HepG2 (cell line): ENCODE measurements around the gene BMP6. TPM values are rescaled to one million over a fixed set of nuclear protein-coding genes. Genes with fewer than 3 reads are reported as not detected.

Experiments
- ATAC-seq: fragments of 200-7000 bp; cut with Tn5 transposase; 3 replicates; pipeline ENCODE4 v1.9.1; 2020; ENCODE audit warnings: mild to moderate bottlenecking, moderate library complexity
- BruUV-seq: library from RNA; stranded (reverse); fragments of 400-500 nt; replicated peaks from 2 replicates; lab custom pipeline; 2021; lab: Mats Ljungman, UMichigan
- CTCF ChIA-PET: fragments of 300-600 bp; formaldehyde crosslinking; extraction: SDS; loops from one replicate; lab custom pipeline; 2021; ENCODE audit warnings: low total read pairs, inconsistent platforms, low intra/inter-chr PET ratio; lab: Yijun Ruan, JAX
- POLR2A ChIA-PET: fragments of 350-600 bp; sonication (Branson Sonifier 250); formaldehyde crosslinking; loops from one replicate; lab custom pipeline; 2020; ENCODE audit warnings: antibody characterized with exemption, inconsistent platforms; lab: Yijun Ruan, JAX
- DNase-seq: peaks from one replicate; pipeline ENCODE4 v3.0.0-alpha.2; 2015; ENCODE audit warnings: low spot score
- FAIRE-seq: peaks from 3 replicates; lab custom pipeline; 2011; peaks lifted over from hg19 to GRCh38; lab: Jason Lieb, UNC
- H2AFZ ChIP-seq: one replicate; pipeline ENCODE4 v1.6.1; 2011; ENCODE audit warnings: low read length, inconsistent platforms
- H3K27ac ChIP-seq: fragments of 300-600 bp; 3 replicates; pipeline ENCODE4 v1.8.0; 2011; ENCODE audit warnings: mixed run types, mild to moderate bottlenecking, mixed read lengths, low read length, inconsistent platforms; ENCODE audit not compliant: insufficient read depth; ENCODE audit errors: extremely low read length
- H3K27me3 ChIP-seq, 2 experiments: fragments of 200-600 bp in 1 of 2; 2 replicates in 1 of 2; 3 replicates in 1 of 2; pipeline versions ENCODE4 v1.6.0 to v1.8.0; 2011; ENCODE audit warnings: low read length in 2 of 2, mild to moderate bottlenecking in 2 of 2, moderate library complexity in 2 of 2, inconsistent platforms in 1 of 2; ENCODE audit not compliant: insufficient read depth in 2 of 2, control insufficient read depth in 1 of 2
- H3K36me3 ChIP-seq, 2 experiments: fragments of 200-600 bp in 1 of 2; replicated peaks in 1 of 2; 2 replicates in 1 of 2; 3 replicates in 1 of 2; pipeline versions ENCODE4 v1.5.1 to v1.8.0; 2011; ENCODE audit warnings: low read length in 2 of 2, inconsistent platforms in 1 of 2; ENCODE audit not compliant: insufficient read depth in 2 of 2, control insufficient read depth in 1 of 2
- H3K4me1 ChIP-seq: 2 replicates; pipeline ENCODE4 v1.5.1; 2012; ENCODE audit warnings: low read length, inconsistent platforms; ENCODE audit not compliant: insufficient read depth
- H3K4me2 ChIP-seq: 2 replicates; pipeline ENCODE4 v1.6.0; 2011; ENCODE audit warnings: low read depth, low read length, inconsistent platforms
- H3K4me3 ChIP-seq, 3 experiments: fragments of 200-600 bp in 1 of 3; sonication (generic), shearing (Covaris generic) in 1 of 3; replicated peaks in 1 of 3; 2 replicates each; pipeline ENCODE4 v1.5.1; 2011 to 2016; ENCODE audit warnings: low read length in 3 of 3, inconsistent platforms in 2 of 3, low read depth in 2 of 3, mild to moderate bottlenecking in 2 of 3, control low read depth in 1 of 3, mixed read lengths in 1 of 3; ENCODE audit not compliant: insufficient read depth in 1 of 3
- H3K79me2 ChIP-seq: one replicate; pipeline ENCODE4 v1.6.1; 2011; ENCODE audit warnings: low read length, inconsistent platforms; ENCODE audit not compliant: insufficient read depth
- H3K9ac ChIP-seq: 2 replicates; pipeline ENCODE4 v1.6.0; 2011; ENCODE audit warnings: mild to moderate bottlenecking, low read depth, low read length, inconsistent platforms; ENCODE audit not compliant: insufficient read depth
- H3K9me3 ChIP-seq: 2 replicates; pipeline ENCODE4 v1.5.1; 2012; ENCODE audit warnings: mild to moderate bottlenecking, low read length
- H4K20me1 ChIP-seq: 2 replicates; pipeline ENCODE4 v1.6.0; 2011; ENCODE audit warnings: inconsistent platforms, mild to moderate bottlenecking, low read length, moderate library complexity; ENCODE audit not compliant: insufficient read depth
- LRRFIP1 ChIP-seq: sonication (generic); formaldehyde crosslinking; conservative IDR thresholded peaks from 2 replicates; pipeline ENCODE4 v1.4.0; 2020; ENCODE audit warnings: missing genetic modification reagents
- POLR2A ChIP-seq, 2 experiments: IDR thresholded peaks; 2 replicates each; pipeline ENCODE4 v1.6.1; 2011; ENCODE audit warnings: low read depth in 2 of 2, low read length in 2 of 2, mild to moderate bottlenecking in 1 of 2, moderate library complexity in 1 of 2; ENCODE audit not compliant: insufficient read depth in 1 of 2
- RBFOX2 ChIP-seq: fragments of 200-400 bp; formaldehyde crosslinking; IDR thresholded peaks from 2 replicates; pipeline ENCODE4 v1.6.1; 2017; ENCODE audit warnings: low read depth, mild to moderate bottlenecking, low read length
- RBM22 ChIP-seq: fragments of 200-400 bp; formaldehyde crosslinking; optimal IDR thresholded peaks from 2 replicates; pipeline ENCODE3; 2017; ENCODE audit warnings: mild to moderate bottlenecking, low read length, moderate library complexity
- TOE1 ChIP-seq: sonication (generic); formaldehyde crosslinking; IDR thresholded peaks from 2 replicates; pipeline ENCODE4 v1.4.0; 2020; ENCODE audit warnings: mild to moderate bottlenecking, missing genetic modification reagents
- TSC22D2 ChIP-seq: sonication (generic); formaldehyde crosslinking; IDR thresholded peaks from 2 replicates; pipeline ENCODE4 v1.5.1; 2020; ENCODE audit warnings: missing genetic modification reagents, mild to moderate bottlenecking, borderline replicate concordance
- ZBTB38 ChIP-seq: sonication (generic); formaldehyde crosslinking; IDR thresholded peaks from 2 replicates; pipeline ENCODE4 v1.5.1; 2020; ENCODE audit warnings: mild to moderate bottlenecking, missing genetic modification reagents
- ZNF264 ChIP-seq: sonication (generic); formaldehyde crosslinking; IDR thresholded peaks from 2 replicates; pipeline ENCODE4 v1.4.0; 2020; ENCODE audit warnings: missing genetic modification reagents
- ZNF468 ChIP-seq: sonication (generic); formaldehyde crosslinking; IDR thresholded peaks from 2 replicates; pipeline ENCODE4 v1.8.0; 2022; ENCODE audit warnings: mild to moderate bottlenecking, moderate library complexity, missing genetic modification reagents
- ZNF615 ChIP-seq: sonication (generic); formaldehyde crosslinking; IDR thresholded peaks from 2 replicates; pipeline ENCODE4 v1.5.0; 2020; ENCODE audit warnings: mild to moderate bottlenecking, missing genetic modification reagents, borderline replicate concordance
- ZNF850 ChIP-seq: sonication (generic); formaldehyde crosslinking; conservative IDR thresholded peaks from 2 replicates; pipeline ENCODE4 v1.9.0; 2021; ENCODE audit warnings: mild to moderate bottlenecking, missing genetic modification reagents
- WGBS: methylation state at CpG from one replicate; pipeline ENCODE4 v1.1.6; 2017; ENCODE audit warnings: low lambda C conversion rate; 5-methylcytosine and 5-hydroxymethylcytosine counted together
- in situ Hi-C: cut with HindIII; loops from 2 replicates; pipeline ENCODE4 v1.10.0; 2017; ENCODE audit warnings: low pct_unique_long_range_greater_than_20kb; ENCODE audit not compliant: extremely low pct_ligation_motif_present
- intact Hi-C: fragments of 100-400 bp; cut with micrococcal nuclease; formaldehyde crosslinking; loops from one replicate; pipeline ENCODE4 v1.10.0; 2022; ENCODE audit not compliant: unreplicated experiment
- polyA plus RNA-seq, 8 experiments: library from polyadenylated mRNA; depleted of rRNA in 3 of 8; stranded (reverse) in 7 of 8; unstranded in 1 of 8; fragments of >200 nt; fragmentation: Illumina TruSeq in 4 of 8; extraction: Trizol in 4 of 8; gene quantifications; 2 replicates each; pipeline versions ENCODE4 v1.2.1 to v1.2.3, GENCODE V29; 2011 to 2016; ENCODE audit warnings: low read depth in 4 of 8, missing spikeins in 1 of 8, mixed read lengths in 1 of 8; ENCODE audit not compliant: insufficient read depth in 1 of 8
- total RNA-seq, 5 experiments: library from RNA; depleted of rRNA; stranded (reverse); fragments of >200 nt; fragmentation: Illumina TruSeq; extraction: Trizol; gene quantifications; 2 replicates each; pipeline ENCODE4 v1.2.3, GENCODE V29; 2016; ENCODE audit warnings: low read depth in 1 of 5
- TF ChIP-seq, protein P1 (sequence below): sonication (generic); formaldehyde crosslinking; IDR thresholded peaks from 2 replicates; pipeline ENCODE4 v1.4.0; 2020; ENCODE audit warnings: missing genetic modification reagents, borderline replicate concordance
- TF ChIP-seq, protein P2 (sequence below): sonication (generic); formaldehyde crosslinking; IDR thresholded peaks from 2 replicates; pipeline ENCODE4 v1.5.1; 2020; ENCODE audit warnings: mild to moderate bottlenecking, missing genetic modification reagents, moderate library complexity
- TF ChIP-seq, protein P3 (sequence below): sonication (generic); IDR thresholded peaks from 2 replicates; pipeline ENCODE4 v1.6.1; 2016; ENCODE audit warnings: low read depth, borderline replicate concordance

Gene BMP6
- total and polyA plus RNA-seq, 2 of the 13 experiments (the other 11 are each of a cell fraction or from before 2014, with no cell fraction given) = 0.09 to 0.18 TPM

GRCh38 chr6:7904654-7905319 lies 178.9 kb downstream of the BMP6 start:
- Histone ChIP-seq H3K9me3 (no peaks in the 10 kb centered on the region), H3K4me2 (no peak overlapping the region), H3K9ac (no peak overlapping the region), H3K27ac (no peak overlapping the region), H2AFZ (no peak overlapping the region), H3K4me1 (peaks cover 55% of the 10 kb centered on the region), H3K79me2 (peaks cover 67% of the 10 kb centered on the region), H3K27me3 (no peaks in the 10 kb centered on the region), H3K4me3 (no peak overlapping the region), H4K20me1 (peaks cover 53% of the 10 kb centered on the region), H3K36me3 (peaks cover 48 to 68% of the 10 kb centered on the region in 2 experiments)
- CTCF ChIA-PET = no interaction called here
- POLR2A ChIA-PET = no interaction called here
- no TSS peak for BruUV-seq
- in situ Hi-C loops = no loop called here
- intact Hi-C loops = loop anchor here (5.0 kb wide), 1 partner anchor 182 kb away; no protein-coding TSS in a partner anchor
- ATAC-seq = no peak
- WGBS = 94% methylated on average over 5 of the region's 5 CpGs
- DNase-seq = no peak
- 0 out of 2 replicates have a peak, but pooled peaks have one; percentile 64 for TF ChIP-seq ZNF468 (CRISPR knock-in tag)
- TF ChIP-seq TSC22D2 = no peak
- no peak for TF ChIP-seq LRRFIP1 (CRISPR knock-in tag)
- TF ChIP-seq, protein P1, sequence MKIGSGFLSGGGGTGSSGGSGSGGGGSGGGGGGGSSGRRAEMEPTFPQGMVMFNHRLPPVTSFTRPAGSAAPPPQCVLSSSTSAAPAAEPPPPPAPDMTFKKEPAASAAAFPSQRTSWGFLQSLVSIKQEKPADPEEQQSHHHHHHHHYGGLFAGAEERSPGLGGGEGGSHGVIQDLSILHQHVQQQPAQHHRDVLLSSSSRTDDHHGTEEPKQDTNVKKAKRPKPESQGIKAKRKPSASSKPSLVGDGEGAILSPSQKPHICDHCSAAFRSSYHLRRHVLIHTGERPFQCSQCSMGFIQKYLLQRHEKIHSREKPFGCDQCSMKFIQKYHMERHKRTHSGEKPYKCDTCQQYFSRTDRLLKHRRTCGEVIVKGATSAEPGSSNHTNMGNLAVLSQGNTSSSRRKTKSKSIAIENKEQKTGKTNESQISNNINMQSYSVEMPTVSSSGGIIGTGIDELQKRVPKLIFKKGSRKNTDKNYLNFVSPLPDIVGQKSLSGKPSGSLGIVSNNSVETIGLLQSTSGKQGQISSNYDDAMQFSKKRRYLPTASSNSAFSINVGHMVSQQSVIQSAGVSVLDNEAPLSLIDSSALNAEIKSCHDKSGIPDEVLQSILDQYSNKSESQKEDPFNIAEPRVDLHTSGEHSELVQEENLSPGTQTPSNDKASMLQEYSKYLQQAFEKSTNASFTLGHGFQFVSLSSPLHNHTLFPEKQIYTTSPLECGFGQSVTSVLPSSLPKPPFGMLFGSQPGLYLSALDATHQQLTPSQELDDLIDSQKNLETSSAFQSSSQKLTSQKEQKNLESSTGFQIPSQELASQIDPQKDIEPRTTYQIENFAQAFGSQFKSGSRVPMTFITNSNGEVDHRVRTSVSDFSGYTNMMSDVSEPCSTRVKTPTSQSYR (CRISPR knock-in tag) = no peak
- TF ChIP-seq, protein P2, sequence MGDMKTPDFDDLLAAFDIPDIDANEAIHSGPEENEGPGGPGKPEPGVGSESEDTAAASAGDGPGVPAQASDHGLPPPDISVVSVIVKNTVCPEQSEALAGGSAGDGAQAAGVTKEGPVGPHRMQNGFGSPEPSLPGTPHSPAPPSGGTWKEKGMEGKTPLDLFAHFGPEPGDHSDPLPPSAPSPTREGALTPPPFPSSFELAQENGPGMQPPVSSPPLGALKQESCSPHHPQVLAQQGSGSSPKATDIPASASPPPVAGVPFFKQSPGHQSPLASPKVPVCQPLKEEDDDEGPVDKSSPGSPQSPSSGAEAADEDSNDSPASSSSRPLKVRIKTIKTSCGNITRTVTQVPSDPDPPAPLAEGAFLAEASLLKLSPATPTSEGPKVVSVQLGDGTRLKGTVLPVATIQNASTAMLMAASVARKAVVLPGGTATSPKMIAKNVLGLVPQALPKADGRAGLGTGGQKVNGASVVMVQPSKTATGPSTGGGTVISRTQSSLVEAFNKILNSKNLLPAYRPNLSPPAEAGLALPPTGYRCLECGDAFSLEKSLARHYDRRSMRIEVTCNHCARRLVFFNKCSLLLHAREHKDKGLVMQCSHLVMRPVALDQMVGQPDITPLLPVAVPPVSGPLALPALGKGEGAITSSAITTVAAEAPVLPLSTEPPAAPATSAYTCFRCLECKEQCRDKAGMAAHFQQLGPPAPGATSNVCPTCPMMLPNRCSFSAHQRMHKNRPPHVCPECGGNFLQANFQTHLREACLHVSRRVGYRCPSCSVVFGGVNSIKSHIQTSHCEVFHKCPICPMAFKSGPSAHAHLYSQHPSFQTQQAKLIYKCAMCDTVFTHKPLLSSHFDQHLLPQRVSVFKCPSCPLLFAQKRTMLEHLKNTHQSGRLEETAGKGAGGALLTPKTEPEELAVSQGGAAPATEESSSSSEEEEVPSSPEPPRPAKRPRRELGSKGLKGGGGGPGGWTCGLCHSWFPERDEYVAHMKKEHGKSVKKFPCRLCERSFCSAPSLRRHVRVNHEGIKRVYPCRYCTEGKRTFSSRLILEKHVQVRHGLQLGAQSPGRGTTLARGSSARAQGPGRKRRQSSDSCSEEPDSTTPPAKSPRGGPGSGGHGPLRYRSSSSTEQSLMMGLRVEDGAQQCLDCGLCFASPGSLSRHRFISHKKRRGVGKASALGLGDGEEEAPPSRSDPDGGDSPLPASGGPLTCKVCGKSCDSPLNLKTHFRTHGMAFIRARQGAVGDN (CRISPR knock-in tag) = peak; percentile 15; the same call in 1 of the 2 replicates
- TF ChIP-seq ZNF264 (CRISPR knock-in tag) = no peak
- no peak for TF ChIP-seq ZNF615 (CRISPR knock-in tag)
- TF ChIP-seq, protein P3, sequence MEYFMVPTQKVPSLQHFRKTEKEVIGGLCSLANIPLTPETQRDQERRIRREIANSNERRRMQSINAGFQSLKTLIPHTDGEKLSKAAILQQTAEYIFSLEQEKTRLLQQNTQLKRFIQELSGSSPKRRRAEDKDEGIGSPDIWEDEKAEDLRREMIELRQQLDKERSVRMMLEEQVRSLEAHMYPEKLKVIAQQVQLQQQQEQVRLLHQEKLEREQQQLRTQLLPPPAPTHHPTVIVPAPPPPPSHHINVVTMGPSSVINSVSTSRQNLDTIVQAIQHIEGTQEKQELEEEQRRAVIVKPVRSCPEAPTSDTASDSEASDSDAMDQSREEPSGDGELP = no peak
- TF ChIP-seq RBM22 = peak; percentile 58
- TF ChIP-seq ZNF850 (CRISPR knock-in tag) = no peak
- TF ChIP-seq RBFOX2 = peak; percentile 50; the same call in 1 of the 2 replicates
- no peak for TF ChIP-seq TOE1 (CRISPR knock-in tag)
- TF ChIP-seq POLR2A (IDR thresholded peaks at IDR 0.05; ENCODE audit: insufficient read depth in 1 of 2, low read depth in 2 of 2, low read length in 2 of 2) = peak in 1 of 2 experiments; percentile 59; a peak in 1 of 4 replicates
- TF ChIP-seq ZBTB38 (CRISPR knock-in tag) = no peak
- FAIRE-seq = no peak
